ENCODE data around the gene FCRL6.

FCRL6 gene

DNA sequence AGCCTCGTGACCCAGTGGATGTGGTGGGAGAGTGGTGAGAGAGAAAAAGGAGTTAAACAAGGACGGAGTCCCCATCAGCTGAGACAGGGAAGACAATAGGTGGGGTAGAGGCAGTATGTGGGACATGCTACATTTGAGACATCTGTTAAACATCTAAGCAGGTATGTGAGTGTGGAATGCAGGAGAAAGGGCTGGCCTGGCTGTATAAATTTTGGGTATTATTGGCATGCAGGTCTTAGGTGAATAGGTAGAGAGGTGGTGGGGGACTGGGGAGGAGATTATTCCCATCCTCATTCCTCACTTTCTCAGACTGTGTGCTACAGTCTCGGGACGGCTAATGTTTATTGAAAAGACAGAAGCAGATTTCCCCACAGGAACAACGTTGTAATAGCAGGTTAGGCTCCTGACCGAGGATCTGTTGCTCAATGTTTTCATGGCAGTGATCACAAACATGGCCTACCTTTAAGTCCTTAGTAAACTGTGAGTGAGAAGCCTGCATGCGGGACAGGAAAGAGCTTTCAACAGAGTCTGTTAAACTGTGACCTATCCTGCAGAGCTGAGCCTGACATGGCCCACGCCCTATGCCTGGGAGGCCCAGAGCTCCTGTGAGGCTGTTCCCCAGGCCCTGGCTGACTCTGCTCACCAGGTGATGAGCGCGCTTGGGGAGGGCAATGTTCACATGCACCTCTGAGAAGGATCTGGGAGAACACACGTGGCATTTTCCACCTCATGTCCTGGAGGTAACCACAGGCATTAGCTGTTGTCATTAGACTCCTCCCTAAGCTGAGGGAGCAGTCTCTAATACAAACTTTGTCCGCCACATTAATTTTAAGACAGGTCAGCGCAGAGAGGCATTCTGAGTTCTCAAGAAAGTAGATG lies 43.8 kb downstream of the FCRL6 start:
- H3K79me2 ChIP-seq (ENCODE audit: control insufficient read depth, low read length) = no peaks in the 10 kb centered on the region
- H3K9me2 ChIP-seq (replicated peaks; ENCODE audit: control insufficient read depth, low read length) = no peaks in the 10 kb centered on the region
- TF ChIP-seq EZH2phosphoT487 (IDR thresholded peaks at IDR 0.05; ENCODE audit: borderline replicate concordance, low read length) = no peak
- H3F3A ChIP-seq (ENCODE audit: control insufficient read depth, insufficient read depth) = no peaks in the 10 kb centered on the region
- H3K27ac ChIP-seq (ENCODE audit: low read depth, low read length) = no peak overlapping the region
- H4K20me1 ChIP-seq (ENCODE audit: control insufficient read depth, insufficient read depth, low read depth, low read length) = no peaks in the 10 kb centered on the region
- H3K4me1 ChIP-seq (ENCODE audit: control insufficient read depth, low read length) = no peaks in the 10 kb centered on the region
- no peak overlapping the region for H3K4me2 ChIP-seq (ENCODE audit: low read length)
- H3K9me3 ChIP-seq (ENCODE audit: control insufficient read depth, insufficient read depth, low read length) = no peaks in the 10 kb centered on the region
- H3K27me3 ChIP-seq (ENCODE audit: control insufficient read depth, low read length) = peaks cover 7% of the 10 kb centered on the region; the same call in 1 of the 2 replicates
- no peak overlapping the region for H3K4me3 ChIP-seq (ENCODE audit: low read length)
- H3K36me3 ChIP-seq (ENCODE audit: control insufficient read depth, low read length) = no peaks in the 10 kb centered on the region

DNA sequence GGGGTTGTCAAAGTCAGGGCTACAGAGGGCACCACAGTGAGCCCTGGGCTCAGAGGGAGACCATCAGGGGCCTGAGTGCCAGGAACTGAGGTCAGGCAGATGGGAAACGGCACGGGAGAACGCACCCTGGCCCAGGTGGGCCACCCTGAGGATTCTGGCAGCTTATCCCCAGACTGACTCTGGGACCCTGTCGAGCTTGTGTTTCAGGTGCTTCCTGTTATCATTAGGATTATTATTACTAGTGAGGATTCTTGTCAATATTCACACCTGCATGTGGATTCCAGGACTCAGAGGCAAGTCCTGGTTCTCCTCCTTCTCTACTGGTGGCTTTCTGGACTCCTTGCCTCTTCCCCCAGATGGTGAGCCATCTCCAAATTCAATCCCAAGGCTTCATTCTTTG lies 45.1 kb downstream of the FCRL6 start:
- no peaks in the 10 kb centered on the region for H3K9me3 ChIP-seq (ENCODE audit: control insufficient read depth, insufficient read depth, low read length)
- H3K36me3 ChIP-seq (ENCODE audit: control insufficient read depth, low read length) = no peaks in the 10 kb centered on the region
- H3K9me2 ChIP-seq (replicated peaks; ENCODE audit: control insufficient read depth, low read length) = no peaks in the 10 kb centered on the region
- no peak overlapping the region for H3K4me3 ChIP-seq (ENCODE audit: low read length)
- H3F3A ChIP-seq (ENCODE audit: control insufficient read depth, insufficient read depth) = no peaks in the 10 kb centered on the region
- TF ChIP-seq, protein P1, sequence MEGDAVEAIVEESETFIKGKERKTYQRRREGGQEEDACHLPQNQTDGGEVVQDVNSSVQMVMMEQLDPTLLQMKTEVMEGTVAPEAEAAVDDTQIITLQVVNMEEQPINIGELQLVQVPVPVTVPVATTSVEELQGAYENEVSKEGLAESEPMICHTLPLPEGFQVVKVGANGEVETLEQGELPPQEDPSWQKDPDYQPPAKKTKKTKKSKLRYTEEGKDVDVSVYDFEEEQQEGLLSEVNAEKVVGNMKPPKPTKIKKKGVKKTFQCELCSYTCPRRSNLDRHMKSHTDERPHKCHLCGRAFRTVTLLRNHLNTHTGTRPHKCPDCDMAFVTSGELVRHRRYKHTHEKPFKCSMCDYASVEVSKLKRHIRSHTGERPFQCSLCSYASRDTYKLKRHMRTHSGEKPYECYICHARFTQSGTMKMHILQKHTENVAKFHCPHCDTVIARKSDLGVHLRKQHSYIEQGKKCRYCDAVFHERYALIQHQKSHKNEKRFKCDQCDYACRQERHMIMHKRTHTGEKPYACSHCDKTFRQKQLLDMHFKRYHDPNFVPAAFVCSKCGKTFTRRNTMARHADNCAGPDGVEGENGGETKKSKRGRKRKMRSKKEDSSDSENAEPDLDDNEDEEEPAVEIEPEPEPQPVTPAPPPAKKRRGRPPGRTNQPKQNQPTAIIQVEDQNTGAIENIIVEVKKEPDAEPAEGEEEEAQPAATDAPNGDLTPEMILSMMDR (IDR thresholded peaks at IDR 0.05; ENCODE audit: low read depth, low read length, poor library complexity, severe bottlenecking) = no peak
- TF ChIP-seq EZH2phosphoT487 (IDR thresholded peaks at IDR 0.05; ENCODE audit: borderline replicate concordance, low read length) = no peak
- peaks cover 14% of the 10 kb centered on the region; the same call in 1 of the 2 replicates for H3K27me3 ChIP-seq (ENCODE audit: control insufficient read depth, low read length)
- no peaks in the 10 kb centered on the region for H4K20me1 ChIP-seq (ENCODE audit: control insufficient read depth, insufficient read depth, low read depth, low read length)
- no peak overlapping the region for H3K4me2 ChIP-seq (ENCODE audit: low read length)
- H3K4me1 ChIP-seq (ENCODE audit: control insufficient read depth, low read length) = no peaks in the 10 kb centered on the region
- H3K79me2 ChIP-seq (ENCODE audit: control insufficient read depth, low read length) = no peaks in the 10 kb centered on the region
- no peak overlapping the region for H3K27ac ChIP-seq (ENCODE audit: low read depth, low read length)

DNA sequence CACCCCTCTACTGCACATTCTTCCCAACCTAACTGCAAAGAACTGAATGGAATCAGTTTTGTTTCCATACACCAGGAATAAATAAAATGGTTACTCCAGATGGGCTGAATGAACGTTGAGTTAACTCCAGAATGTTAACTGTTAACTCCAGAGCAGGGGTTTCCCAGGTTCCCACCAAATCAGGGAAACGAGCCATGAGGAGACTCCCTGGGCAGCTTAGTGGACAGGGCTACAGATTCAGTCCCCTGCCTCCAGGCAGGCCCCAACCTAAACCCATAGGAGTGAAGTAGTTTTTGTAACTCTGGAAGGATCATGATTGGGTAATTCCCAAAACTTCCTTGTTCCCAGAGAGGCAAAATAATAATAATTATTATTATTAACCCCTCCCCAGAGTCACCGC lies 46.2 kb downstream of the FCRL6 start:
- TF ChIP-seq EZH2phosphoT487 (IDR thresholded peaks at IDR 0.05; ENCODE audit: borderline replicate concordance, low read length) = no peak
- TF ChIP-seq, protein P1 (IDR thresholded peaks at IDR 0.05; ENCODE audit: low read depth, low read length, poor library complexity, severe bottlenecking) = no peak
- no peak overlapping the region for H3K4me2 ChIP-seq (ENCODE audit: low read length)
- H4K20me1 ChIP-seq (ENCODE audit: control insufficient read depth, insufficient read depth, low read depth, low read length) = no peaks in the 10 kb centered on the region
- no peaks in the 10 kb centered on the region for H3K9me3 ChIP-seq (ENCODE audit: control insufficient read depth, insufficient read depth, low read length)
- H3K27ac ChIP-seq (ENCODE audit: low read depth, low read length) = no peak overlapping the region
- H3K4me3 ChIP-seq (ENCODE audit: low read length) = no peak overlapping the region
- H3K4me1 ChIP-seq (ENCODE audit: control insufficient read depth, low read length) = no peaks in the 10 kb centered on the region
- no peaks in the 10 kb centered on the region for H3K9me2 ChIP-seq (replicated peaks; ENCODE audit: control insufficient read depth, low read length)
- no peaks in the 10 kb centered on the region for H3K79me2 ChIP-seq (ENCODE audit: control insufficient read depth, low read length)
- no peaks in the 10 kb centered on the region for H3F3A ChIP-seq (ENCODE audit: control insufficient read depth, insufficient read depth)
- H3K27me3 ChIP-seq (ENCODE audit: control insufficient read depth, low read length) = peaks cover 22% of the 10 kb centered on the region; the same call in 1 of the 2 replicates
- H3K36me3 ChIP-seq (ENCODE audit: control insufficient read depth, low read length) = no peaks in the 10 kb centered on the region
